ENCODE data around the gene CRAMP1. TPM values are rescaled to one million over a fixed set of nuclear protein-coding genes. Genes with fewer than 3 reads are reported as not detected.
"Not testable (repeated sequence)": the region's sequence is repeated elsewhere in the genome, so short reads cannot be mapped to it uniquely, and the experiment has no call there.

CRAMP1 gene
- total and polyA plus RNA-seq, 3 donors from 2014 or later = 54.1 to 65.1 (median 54.8) TPM

GRCh38 chr16:1713933-1714332, 101.8 kb downstream of the CRAMP1 start:
- TF ChIP-seq, protein P1, sequence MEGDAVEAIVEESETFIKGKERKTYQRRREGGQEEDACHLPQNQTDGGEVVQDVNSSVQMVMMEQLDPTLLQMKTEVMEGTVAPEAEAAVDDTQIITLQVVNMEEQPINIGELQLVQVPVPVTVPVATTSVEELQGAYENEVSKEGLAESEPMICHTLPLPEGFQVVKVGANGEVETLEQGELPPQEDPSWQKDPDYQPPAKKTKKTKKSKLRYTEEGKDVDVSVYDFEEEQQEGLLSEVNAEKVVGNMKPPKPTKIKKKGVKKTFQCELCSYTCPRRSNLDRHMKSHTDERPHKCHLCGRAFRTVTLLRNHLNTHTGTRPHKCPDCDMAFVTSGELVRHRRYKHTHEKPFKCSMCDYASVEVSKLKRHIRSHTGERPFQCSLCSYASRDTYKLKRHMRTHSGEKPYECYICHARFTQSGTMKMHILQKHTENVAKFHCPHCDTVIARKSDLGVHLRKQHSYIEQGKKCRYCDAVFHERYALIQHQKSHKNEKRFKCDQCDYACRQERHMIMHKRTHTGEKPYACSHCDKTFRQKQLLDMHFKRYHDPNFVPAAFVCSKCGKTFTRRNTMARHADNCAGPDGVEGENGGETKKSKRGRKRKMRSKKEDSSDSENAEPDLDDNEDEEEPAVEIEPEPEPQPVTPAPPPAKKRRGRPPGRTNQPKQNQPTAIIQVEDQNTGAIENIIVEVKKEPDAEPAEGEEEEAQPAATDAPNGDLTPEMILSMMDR (IDR thresholded peaks at IDR 0.05) = no peak
- TF ChIP-seq POLR2A (IDR thresholded peaks at IDR 0.05) = no peak
- intact Hi-C loops (cut with DNase I; ENCODE audit: low total_unique reads) = no loop called here
- DNase-seq = no peak
- Histone ChIP-seq H3K27ac (no peak overlapping the region), H3K4me3 (no peak overlapping the region), H3K36me3 (ENCODE audit: low read depth, missing control alignments) (no peaks in the 10 kb centered on the region), H3K27me3 (no peaks in the 10 kb centered on the region), H3K4me1 (peaks cover 7% of the 10 kb centered on the region), H3K9me3 (no peaks in the 10 kb centered on the region)
- 87 to 88% methylated on average over 12 to 14 of the region's 14 CpGs for WGBS, 2 donors

GRCh38 chr16:1715220-1715619, 103.1 kb downstream of the CRAMP1 start:
- Histone ChIP-seq H3K27me3 (no peaks in the 10 kb centered on the region), H3K4me1 (peaks cover 7% of the 10 kb centered on the region)
- intact Hi-C loops (cut with DNase I; ENCODE audit: low total_unique reads) = no loop called here

GRCh38 chr16:1718236-1718635, 106.1 kb downstream of the CRAMP1 start:
- H3K4me1 ChIP-seq; H3K27me3 ChIP-seq; H3K4me3 ChIP-seq; H3K9me3 ChIP-seq; H3K27ac ChIP-seq; DNase-seq; H3K36me3 ChIP-seq (ENCODE audit: low read depth, missing control alignments); intact Hi-C loops (cut with DNase I; ENCODE audit: low total_unique reads): not testable (repeated sequence)
- 89 to 97% methylated on average over 7 to 10 of the region's 10 CpGs for WGBS, 2 donors

More at GRCh38 chr16:1715220-1715619, 103.1 kb downstream of the CRAMP1 start:
- WGBS, 2 donors = 94 to 96% methylated on average over 12 of the region's 12 CpGs
- TF ChIP-seq, protein P1 (IDR thresholded peaks at IDR 0.05) = no peak
- no peak for TF ChIP-seq POLR2A (IDR thresholded peaks at IDR 0.05)
- no peak for DNase-seq
- Histone ChIP-seq H3K4me3 (no peak overlapping the region), H3K36me3 (ENCODE audit: low read depth, missing control alignments) (no peaks in the 10 kb centered on the region), H3K9me3 (no peaks in the 10 kb centered on the region), H3K27ac (no peak overlapping the region)

- H3K27me3 ChIP-seq; H3K9me3 ChIP-seq; H3K36me3 ChIP-seq (ENCODE audit: low read depth, missing control alignments); H3K27ac ChIP-seq; DNase-seq; intact Hi-C loops (cut with DNase I; ENCODE audit: low total_unique reads); H3K4me1 ChIP-seq; H3K4me3 ChIP-seq: not testable (repeated sequence)
- WGBS, 2 donors = 86 to 89% methylated on average over 12 of the region's 12 CpGs
These were observed 107.5 kb downstream of the CRAMP1 start for GRCh38 chr16:1719559-1720229.

- Histone ChIP-seq H3K27me3 (no peaks in the 10 kb centered on the region), H3K27ac (no peak overlapping the region), H3K4me3 (no peak overlapping the region), H3K36me3 (ENCODE audit: low read depth, missing control alignments) (no peaks in the 10 kb centered on the region), H3K4me1 (peaks cover 3% of the 10 kb centered on the region), H3K9me3 (no peaks in the 10 kb centered on the region)
- TF ChIP-seq POLR2A (IDR thresholded peaks at IDR 0.05) = no peak
- TF ChIP-seq, protein P1 (IDR thresholded peaks at IDR 0.05) = no peak
- no peak for DNase-seq
- 95% methylated on average over 9 of the region's 9 CpGs for WGBS, 2 donors
- intact Hi-C loops (cut with DNase I; ENCODE audit: low total_unique reads) = no loop called here
These were observed 109.2 kb downstream of the CRAMP1 start for GRCh38 chr16:1721372-1721771.
